A673 (cell line): ENCODE measurements around the gene BLOC1S6.

Source experiments
- EZH2 ChIP-seq: fragments of 200-600 bp; sonication (generic); IDR thresholded peaks from 2 replicates; pipeline ENCODE4 v1.6.1; 2017; ENCODE audit warnings: borderline replicate concordance, low read depth, mild to moderate bottlenecking, mixed read lengths, antibody characterized with exemption, low read length; ENCODE audit not compliant: poor library complexity, severe bottlenecking
- TF ChIP-seq, protein P1 (sequence below): fragments of 300-800, 200-600 bp; sonication (generic); conservative IDR thresholded peaks from 2 replicates; pipeline ENCODE4 v1.5.1; 2017; ENCODE audit warnings: low read depth, mild to moderate bottlenecking, antibody characterized with exemption, low read length, moderate library complexity, mixed read lengths

DNA sequence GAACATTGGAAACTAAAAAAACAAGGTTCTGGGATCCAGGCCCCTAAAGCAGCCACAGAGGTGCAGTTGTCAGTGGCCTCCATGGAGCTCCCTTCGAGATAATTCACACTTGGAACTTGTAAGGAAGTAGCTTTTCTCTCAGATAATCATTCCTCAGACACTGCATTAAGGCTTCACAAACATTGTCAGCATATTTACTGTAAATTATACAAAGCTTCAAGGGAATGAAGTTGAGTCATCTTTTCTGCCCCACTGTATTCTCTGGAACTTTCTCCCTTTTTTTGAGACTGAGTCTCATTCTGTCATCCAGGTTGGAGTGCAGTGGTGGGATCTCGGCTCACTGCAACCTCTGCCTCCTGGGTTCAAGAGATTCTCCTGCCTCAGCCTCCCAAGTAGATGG is 7.1 kb downstream of the BLOC1S6 start:
- TF ChIP-seq, protein P1, sequence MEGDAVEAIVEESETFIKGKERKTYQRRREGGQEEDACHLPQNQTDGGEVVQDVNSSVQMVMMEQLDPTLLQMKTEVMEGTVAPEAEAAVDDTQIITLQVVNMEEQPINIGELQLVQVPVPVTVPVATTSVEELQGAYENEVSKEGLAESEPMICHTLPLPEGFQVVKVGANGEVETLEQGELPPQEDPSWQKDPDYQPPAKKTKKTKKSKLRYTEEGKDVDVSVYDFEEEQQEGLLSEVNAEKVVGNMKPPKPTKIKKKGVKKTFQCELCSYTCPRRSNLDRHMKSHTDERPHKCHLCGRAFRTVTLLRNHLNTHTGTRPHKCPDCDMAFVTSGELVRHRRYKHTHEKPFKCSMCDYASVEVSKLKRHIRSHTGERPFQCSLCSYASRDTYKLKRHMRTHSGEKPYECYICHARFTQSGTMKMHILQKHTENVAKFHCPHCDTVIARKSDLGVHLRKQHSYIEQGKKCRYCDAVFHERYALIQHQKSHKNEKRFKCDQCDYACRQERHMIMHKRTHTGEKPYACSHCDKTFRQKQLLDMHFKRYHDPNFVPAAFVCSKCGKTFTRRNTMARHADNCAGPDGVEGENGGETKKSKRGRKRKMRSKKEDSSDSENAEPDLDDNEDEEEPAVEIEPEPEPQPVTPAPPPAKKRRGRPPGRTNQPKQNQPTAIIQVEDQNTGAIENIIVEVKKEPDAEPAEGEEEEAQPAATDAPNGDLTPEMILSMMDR = no peak
- TF ChIP-seq EZH2 = no peak
